Stimulated activated CD8-positive, alpha-beta memory T cell treated with anti-CD3 and anti-CD28 coated beads, Interleukin-4, amount 100 ng/mL, for 4 hours (primary cell): ENCODE measurements around the gene DIPK1B.

Source experiments
- DNase-seq, 2 donors: peaks; one replicate each; pipeline ENCODE4 v3.0.0-alpha.2; 2020; ENCODE audit warnings: low read depth in 2 of 2, low spot score in 1 of 2

Gene DIPK1B

DNA sequence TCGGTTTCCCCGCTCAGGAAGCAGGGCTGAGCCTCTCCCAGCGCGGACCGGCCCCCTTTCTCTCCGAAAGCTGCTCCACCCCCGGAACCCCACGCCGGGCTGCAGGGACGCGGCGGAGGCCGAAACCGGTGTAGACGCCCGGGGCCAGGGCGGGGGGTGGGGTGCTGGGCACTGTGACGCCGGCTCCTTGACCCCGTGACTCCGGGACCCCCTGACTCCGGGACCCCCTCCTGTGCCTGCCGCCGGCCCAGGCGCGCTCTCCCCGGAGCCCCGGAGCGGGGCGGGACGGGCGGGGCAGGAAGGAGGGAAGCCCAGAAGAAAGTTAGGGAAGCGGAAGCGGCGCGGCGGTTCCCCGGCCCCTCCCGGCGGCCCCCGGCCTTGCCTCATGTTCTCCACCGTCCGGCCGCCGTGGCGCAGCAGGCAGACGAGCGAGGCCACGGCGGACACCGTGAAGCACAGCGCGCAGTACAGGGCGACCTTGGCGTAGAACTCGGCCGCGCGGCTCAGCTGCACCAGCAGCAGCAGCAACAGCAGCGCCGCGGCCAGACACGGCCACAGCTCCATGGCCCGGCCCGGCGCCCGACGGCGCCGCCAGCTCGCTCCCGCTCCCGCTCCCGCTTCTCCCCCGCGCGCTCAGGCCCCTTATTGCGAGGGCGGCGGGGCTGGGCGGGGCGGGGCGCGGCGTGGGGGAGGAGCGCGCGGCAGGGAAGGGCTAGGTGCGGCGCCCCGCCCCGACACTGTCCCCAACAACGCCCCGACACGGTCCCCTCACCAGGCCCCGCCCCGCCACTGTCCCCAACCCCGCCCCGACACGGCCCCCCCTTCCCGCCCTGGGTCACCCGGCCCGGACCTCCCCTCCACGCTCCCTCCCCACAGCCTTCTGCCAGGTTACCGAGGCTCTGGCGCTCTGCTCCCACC, 25.3 kb upstream of the DIPK1B start, which contains the start of gene AGPAT2:
Gene AGPAT2 (minus strand): TSS at position 664 of the 918 bp plus-strand sequence. CDS start 100 bp downstream, at position 564.
- peak; percentile 23 to 40 for DNase-seq

DNA sequence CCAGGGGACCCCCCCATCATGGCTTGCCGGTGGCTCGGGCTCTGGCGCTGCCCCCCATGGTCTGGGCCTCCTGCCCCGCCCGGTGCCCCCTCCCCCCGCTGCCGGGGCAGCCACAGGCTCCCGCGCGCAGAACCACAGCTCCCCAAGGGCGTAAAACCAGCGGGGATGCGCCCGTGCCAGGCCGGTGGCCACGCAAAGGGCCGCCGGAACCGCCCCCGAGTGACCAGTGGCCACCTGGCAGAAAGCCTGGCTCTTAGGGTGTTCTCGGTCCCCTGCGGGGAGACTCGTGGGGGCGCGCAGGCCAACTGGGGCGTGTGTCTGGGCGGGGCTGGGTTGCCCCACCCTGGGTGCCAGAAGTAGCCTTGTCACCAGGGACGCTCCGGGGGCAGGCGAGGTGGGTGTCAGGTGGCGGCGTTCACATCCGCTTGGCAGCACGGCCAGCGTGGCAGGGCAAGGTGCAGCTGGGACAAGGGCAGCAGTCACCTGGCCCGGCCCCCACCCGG, 24.6 kb upstream of the DIPK1B start:
- no peak for DNase-seq

DNA sequence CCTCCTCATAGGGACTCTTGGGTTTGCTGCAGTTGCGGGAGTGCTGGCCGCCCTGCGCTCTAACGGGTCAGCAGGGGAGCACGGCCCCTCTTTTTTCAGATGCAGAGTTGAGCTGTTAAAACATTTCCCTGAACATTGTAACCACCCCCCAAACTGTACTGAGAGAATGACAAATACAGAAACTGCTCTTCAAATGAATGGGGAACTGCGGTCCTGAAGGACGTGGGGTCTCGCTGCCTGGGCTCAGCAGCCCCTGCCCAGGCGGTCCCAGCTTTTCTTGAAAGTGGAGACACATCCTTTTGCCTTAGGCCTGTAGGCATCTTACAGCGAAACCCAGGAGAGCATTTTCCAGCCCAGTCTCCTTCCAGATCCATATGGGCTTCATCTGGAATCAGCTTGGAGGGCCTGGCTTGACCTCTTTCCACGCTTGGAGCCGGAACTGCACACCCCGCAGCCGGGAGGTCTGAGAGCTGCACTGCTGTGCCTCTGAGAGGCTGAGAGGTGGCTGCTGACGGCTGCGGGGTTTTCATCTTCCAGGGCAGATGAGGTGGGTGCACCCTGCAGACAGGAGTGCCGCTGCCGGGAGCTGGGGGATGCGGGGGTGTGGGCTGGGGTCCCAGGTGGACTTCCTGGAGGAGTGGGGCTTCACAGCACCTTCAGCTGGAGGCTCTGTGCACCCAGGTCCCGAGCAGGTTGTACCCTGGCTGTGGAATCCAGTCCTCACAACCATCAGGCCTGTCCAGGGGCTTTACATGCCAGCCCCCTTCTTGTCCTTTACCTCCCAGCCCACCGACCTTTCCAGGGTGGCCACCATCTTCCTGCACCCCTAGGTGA, 23.9 kb upstream of the DIPK1B start:
- DNase-seq = no peak

DNA sequence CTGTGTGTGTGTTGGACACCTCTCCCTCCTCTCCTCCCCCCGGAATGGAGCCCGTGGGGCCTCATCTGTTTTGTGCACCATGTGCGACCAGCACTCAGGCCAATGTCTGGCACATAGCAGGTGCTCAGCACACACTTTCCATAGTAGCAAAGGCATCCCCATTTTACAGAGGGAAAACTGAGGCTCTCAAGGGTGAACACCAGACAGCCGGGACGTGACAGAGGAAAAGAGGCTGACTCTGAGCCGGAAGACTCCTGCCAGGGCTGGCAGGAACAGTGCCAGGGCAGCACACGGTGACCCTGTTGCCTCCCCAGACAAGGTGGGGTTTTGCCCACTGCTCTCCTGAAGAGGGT, 23.3 kb upstream of the DIPK1B start:
- no peak for DNase-seq

DNA sequence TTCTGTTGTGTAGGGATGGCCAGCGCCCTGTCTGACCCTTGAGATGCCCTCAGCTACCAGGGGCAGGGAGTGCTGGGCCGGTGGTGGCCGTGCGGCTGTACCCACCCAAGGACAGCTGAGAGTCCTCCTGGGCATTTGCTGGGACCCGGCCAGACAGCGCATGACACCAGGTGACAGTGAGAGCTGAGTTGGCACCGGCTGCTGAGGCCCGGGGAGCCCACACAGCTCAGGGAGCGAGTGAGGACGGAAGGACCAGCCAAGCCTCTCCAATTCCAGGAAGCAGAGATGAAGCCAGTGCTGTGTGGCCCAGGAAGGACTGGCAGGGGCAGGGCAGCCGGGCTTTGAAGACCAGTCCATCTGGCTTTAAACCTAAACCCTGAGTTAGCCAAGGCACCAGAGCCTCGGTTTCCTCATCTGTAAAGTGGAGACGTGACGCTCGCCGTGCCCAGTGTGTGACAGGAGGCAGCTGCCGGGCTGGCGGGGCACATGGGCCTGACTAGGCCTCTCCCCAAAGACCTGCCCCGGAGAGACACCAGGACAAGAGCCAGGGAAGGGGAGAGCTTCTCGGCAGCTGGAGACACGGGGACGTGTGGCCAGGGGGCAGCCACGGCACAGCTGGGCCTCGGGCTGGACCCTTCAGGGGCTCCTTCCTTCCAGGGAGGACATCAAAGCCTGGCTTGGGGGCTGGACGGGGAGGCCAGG, 22.1 kb upstream of the DIPK1B start:
- DNase-seq = no peak

DNA sequence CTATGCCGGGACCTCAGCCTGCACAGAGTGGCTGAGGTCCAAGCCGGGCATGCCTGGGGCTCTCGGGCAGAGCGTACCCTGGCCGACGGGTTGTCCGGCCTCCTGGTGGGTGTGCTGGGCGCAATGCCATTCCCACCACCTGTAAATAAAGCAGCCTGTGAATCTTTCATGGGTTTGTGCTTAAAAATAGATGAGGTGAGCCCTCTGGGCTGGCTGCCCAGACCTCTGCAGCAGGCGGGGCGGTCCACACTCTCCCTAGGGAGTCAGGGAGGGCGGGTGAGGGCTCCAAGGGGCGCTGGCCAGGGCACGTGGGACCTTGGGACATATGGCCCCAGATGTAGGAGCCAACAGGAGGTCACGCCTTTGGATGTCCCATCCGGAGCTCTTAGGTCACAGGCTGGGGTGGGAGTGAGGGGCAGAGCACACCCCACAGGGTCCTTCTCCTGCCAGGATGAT, 21.5 kb upstream of the DIPK1B start:
- DNase-seq = no peak

DNA sequence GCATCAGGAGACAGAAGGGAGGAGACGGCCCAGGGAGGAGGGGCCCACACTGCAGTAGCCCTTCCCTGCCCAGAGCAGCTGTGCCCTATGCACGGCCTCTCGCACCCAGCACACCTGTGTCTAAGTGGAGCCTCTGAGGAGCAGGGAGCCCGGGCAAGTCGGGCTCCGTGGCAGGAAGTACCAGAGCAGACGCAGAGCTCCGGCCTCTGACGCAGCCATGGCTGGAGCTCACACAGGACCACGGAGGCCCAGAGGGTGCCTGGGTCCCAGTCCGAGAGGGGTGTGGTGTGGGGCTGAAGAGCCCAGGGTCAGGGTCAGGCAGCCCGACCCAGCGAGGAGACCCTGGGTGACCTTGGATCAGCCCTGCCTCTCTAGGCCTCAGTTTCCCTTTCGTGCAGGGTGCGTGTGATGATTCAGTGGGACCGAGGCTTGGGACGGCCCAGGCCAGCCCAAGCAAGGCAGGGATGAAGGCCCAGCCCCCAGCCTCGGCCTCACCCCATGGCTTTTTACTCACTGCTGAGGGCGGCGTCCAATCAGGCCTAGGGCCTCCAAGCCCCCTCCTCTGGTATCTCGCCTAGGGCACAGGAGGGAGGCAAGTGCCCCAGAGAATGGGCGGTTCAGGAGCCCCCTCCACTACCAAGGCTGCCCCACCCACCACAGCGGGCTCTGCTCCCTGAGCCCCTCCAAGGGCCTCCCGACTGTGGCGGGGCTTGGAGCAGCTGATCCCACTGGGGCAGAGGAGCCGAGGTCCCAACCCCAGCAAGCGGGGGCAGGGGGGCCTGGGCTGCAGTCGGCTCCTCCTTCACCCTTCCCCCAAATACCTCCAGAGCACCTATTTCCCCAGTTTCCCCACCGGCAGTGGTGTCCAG, 20.8 kb upstream of the DIPK1B start:
- no peak for DNase-seq

DNA sequence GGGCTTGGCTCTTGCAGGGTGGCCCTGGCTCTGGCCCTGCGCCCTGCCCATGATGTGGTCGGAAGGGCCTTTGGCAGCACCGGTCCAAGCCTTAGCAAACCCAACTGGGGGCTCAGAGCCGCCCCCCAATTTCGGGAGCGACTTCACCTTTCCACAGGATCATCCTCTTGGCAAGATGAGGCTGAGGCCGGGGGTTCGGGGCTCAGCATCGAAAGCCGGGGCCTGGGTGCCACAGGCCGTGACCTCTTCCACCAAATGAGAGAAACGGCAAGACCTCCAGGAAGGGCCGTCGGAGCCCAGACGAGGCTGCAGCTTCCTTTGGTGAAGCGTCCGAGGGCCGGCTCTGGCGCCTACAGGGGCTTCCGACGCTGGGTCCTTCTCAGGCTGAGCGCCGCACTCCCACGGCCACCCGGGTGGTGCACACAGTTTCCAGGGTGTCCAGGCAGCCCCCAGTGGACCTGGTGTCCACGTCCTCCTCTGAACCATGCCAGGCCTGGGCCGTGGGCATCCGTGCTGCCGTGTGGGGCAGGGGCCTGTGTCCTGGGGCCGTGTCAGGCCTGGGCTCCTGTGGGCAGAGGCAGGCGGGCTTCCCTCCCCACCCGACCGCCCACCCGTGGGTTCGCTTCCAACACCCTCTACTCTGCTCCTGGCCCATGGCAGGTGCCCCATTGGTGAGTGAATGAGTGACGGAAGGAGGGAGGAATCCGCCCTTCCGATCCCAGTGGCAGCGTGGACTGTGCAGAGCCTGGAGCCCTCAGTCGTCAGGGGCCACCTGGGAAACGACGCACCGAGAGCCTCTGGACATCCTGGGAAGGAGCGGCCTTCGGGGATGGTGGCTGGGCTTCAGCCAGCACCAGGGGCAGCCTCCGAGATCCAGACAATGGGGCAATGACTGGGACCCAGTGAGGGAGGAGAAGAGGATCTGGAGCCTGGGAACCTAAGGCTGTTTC, 19.9 kb upstream of the DIPK1B start:
- no peak for DNase-seq

DNA sequence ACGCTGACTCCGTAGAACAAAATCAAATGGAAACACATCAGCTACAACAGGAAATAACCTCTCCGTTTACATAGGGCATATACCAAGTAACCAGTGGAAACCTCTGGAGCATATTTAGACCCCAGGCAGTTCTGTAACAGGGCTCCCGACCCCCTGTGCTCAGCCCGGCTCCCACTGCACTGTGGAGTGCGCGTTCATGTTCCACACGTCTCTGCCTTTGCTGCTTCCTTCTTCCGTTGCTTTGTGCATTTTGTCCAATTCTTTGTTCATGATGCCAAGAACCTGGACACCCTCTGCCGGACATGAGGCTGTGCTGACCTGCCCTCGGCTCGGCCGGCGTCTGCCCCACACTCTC, 19.3 kb upstream of the DIPK1B start:
- DNase-seq = no peak

DNA sequence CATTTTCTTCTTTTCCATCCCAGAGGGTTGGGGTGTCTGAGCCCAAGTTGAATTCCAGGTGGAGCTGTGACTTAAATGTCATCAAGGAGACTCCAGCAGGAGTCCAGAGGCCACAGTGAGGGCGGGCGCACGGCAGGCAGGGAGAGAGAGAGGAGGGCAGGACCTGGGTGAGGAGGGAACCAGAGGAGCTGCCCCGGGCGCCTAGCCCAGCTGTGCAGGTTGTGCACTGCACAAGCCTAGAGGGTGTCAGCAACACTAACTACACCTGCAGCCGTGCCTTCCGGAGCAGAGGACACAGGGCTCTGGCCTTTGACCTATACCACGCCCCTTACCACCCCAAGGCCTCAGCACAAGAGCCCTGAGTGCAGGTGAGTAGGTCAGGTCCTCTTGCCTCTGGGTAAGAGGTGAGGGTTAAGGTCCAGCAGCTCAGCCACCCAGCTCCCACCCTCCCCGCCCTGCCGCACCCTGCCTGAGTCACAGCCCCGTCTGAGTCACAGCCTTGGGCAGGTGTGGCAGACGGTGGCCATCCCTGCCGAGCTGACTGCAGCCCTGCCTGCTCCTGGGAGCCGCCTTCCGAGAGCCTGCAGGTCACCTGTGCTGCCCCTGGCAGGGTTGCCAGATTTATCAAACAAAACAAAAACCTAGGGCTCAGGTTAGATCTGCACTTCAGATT, 18.7 kb upstream of the DIPK1B start:
- DNase-seq = no peak

DNA sequence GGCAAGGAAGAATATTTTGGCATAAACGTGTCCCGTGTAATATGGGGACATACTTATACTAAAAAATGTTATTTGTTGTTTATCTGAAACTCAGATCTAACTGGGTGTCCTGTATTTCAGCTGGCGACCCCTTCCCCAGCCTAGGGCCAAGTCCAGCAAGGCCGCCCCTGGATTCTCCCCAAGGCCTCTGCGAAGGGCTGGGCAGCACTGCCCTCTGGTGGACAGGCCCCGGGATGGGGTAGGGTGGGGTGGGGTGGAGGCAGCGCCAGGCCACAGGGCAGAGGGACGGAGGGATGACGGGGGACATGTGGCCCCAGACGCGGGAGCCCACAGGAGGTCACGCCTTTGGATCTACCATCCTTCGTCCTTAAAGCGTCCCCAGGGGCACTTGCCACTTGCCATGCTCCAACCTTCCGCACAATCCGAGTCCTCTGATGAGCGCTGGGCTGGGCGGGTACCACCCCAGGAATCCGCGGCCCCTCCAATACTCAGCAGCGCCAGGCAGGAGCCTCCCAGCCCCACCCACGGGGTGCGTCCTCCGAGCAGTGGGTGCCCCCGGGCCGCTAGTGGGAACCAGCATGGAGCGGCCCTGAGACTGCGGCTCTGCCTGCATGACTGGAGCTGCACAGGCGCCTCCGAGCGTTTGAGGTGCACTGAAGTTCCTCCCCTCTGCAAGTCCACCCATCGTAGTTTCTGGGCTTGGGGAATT, 18.1 kb upstream of the DIPK1B start:
- no peak for DNase-seq

DNA sequence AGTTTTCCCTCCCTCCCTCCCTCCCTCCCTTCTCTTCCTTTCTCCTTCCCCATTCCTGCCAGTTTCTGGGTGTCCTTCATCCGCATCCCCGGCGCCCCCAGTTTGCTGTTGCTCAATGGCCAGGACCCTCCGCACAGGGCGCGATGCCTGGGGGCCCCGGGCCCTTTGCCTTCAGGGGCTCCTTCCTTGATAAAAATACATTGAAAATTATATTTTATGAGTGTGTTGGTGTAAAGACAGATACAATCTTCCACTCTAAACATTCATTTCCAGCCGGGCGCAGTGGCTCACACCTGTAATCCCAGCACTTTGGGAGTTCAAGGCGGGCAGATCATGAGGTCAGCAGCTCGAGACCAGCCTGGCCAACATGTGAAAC, 17.5 kb upstream of the DIPK1B start:
- DNase-seq = no peak

DNA sequence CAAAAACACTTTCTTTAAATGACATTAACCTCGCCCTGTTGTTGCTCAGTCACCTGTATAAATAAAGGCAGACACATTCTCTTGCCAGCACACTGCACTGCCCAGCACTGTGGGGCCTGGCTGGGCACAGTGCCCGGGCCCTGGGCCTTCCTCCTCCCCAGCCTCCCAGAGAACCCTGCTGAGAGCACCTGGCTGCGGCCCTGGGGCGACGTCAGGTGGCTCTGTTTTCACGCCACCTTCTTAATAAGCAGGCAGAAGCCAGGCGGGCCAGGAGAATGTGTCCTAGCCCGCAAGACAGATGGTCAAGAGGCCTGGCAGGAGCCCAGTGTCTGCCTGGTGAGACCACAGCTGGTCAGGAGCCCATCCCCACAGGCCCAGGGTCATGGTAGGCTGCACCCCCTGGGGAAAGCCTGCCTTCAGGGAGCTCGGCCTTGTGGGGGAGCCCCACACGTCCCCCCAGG, 16.9 kb upstream of the DIPK1B start:
- no peak for DNase-seq

DNA sequence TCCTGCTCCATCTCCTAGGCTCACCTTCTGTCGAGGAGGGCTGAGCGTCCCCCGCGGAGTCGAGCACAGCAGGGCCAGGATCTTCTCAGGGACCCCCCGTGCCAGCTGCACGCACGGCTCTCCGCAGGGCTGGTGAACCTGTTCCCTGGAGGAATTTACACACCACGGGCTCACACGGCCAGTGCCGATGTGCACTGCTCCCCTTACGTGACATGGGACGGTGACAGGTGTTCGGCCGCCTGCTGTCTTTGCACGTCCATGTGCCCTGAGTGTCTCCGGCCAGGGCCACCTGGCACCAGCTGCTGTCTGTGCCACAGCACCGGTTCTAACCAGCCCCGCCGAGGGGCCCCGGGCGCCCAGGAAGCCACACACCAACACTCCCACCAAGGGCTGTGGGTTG, 16.4 kb upstream of the DIPK1B start:
- no peak for DNase-seq

DNA sequence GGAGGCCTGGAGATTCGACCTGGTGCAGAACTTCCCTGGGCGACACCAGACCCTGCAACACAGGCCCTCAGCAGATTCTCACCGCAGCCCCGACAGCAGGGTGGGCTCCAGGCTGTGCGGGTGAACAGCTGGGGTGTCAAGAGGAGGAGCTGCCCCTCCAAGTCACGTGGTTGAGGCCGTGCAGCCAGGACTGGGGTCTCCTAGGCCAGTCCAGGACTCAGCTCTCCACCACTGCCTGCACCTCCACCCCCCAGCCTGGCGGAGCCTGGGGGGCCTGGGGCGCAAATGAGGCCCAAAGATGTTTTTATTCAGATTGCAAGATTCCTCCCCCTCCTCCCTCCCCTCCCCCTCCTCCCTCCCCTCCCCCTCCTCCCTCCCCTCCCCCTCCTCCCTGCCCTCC, 15.9 kb upstream of the DIPK1B start:
- DNase-seq = no peak

DNA sequence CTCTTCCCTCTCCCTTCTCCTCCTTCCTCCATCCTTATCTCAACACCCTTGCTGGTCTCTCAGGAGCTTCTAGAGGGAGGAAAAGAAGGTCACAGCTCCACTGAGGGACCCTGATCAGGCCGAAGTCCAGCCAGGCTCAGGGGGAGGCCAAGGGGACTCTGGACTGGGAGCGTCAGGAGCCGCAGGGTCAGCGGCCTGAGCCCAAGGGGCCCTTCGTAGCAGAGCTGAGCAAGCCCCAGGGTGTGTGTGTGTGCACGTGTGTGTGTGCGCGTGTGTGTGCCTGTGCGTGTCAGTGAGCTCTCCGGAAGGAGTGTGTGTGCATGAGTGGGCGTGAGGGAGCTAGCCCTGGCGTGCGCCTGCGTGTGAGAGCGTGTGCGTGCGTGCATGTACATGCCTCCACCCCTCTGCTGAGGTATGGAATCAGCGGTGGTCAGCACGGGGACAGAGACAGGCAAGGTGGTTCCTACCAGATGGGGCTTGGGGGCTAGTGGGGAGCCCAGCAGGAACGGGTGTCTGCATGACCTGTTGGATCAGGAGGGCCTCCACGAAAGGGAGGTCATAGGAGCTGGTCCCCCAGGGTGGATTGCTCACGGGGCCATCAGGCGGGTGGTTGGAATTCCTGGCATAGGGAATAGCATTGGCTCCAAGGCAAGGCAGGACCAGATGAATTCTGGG, 15.1 kb upstream of the DIPK1B start:
- no peak for DNase-seq

DNA sequence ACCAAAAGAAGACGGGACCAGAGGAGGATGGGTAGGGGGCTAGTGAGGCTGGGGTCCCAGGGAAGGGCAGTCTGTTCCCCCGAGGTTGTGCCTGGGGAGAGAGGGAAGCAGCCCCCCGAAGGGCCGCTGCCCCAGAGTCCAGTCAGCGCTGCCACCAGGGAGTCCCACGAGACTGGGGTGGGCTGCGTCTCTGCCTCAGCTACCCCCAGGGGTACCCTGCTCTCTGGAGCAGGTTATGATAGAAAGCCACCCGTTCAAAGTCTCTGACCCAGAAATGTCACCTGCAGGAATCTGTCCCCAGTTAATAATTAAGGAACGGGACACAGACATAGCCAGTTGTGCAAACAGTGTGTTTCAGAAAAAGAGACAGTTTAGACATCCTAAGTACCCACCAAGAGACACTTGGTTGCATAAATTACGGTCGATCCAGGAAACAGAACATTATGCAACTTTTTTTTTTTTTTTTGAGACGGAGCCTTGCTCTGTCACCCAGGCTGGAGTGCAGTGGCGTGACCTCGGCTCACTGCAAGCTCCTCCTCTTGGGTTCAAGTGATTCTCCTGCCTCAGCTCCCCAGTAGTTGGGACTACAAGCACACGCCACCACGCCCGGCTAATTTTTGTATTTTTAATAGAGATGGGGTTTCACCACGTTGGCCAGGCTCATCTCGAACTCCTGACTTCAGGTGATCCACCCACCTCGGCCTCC, 14.4 kb upstream of the DIPK1B start:
- DNase-seq = no peak
